Naive B cell (primary cell): ENCODE results near the gene SPARC. TPM values are rescaled to one million over a fixed set of nuclear protein-coding genes. Genes with fewer than 3 reads are reported as not detected.

ENCODE experiments used
- ATAC-seq, 2 donors: fragments of 150-1000 bp; cut with Tn5 transposase; 2 replicates each; pipeline ENCODE4 v1.10.0; 2021; ENCODE audit warnings: low read depth in 2 of 2, mild to moderate bottlenecking in 2 of 2, moderate library complexity in 2 of 2
- DNase-seq: peaks from one replicate; pipeline ENCODE4 v3.0.0; 2022
- H3K27ac Mint-ChIP-seq, 6 donors: one replicate each; pipeline ENCODE4 v1.8.0; 2020 to 2022; ENCODE audit warnings: mild to moderate bottlenecking in 6 of 6, mixed read lengths in 6 of 6, moderate library complexity in 5 of 6, inconsistent platforms in 2 of 6
- H3K27me3 Mint-ChIP-seq, 3 donors: one replicate each; pipeline ENCODE4 v1.8.0; 2021 to 2022; ENCODE audit warnings: mixed read lengths in 3 of 3, mild to moderate bottlenecking in 1 of 3
- H3K36me3 Mint-ChIP-seq, 2 donors: one replicate each; pipeline ENCODE4 v1.8.0; 2020 to 2022; ENCODE audit warnings: mixed read lengths in 2 of 2, inconsistent platforms in 1 of 2, mild to moderate bottlenecking in 1 of 2
- H3K4me1 Mint-ChIP-seq, 3 donors: one replicate each; pipeline ENCODE4 v1.8.0; 2020 to 2022; ENCODE audit warnings: mixed read lengths in 3 of 3, inconsistent platforms in 1 of 3, mild to moderate bottlenecking in 1 of 3, moderate library complexity in 1 of 3
- H3K4me3 Mint-ChIP-seq, 8 donors: one replicate each; pipeline ENCODE4 v1.8.0; 2020 to 2022; ENCODE audit warnings: mild to moderate bottlenecking in 8 of 8, mixed read lengths in 8 of 8, moderate library complexity in 8 of 8, inconsistent platforms in 2 of 8
- H3K9me3 Mint-ChIP-seq, 7 donors: one replicate each; pipeline ENCODE4 v1.8.0; 2020 to 2022; ENCODE audit warnings: mixed read lengths in 7 of 7, mild to moderate bottlenecking in 5 of 7, inconsistent platforms in 2 of 7, moderate library complexity in 1 of 7
- polyA plus RNA-seq, 6 donors: library from polyadenylated mRNA; unstranded; fragments of 300-500 nt; fragmentation: Illumina TruSeq; gene quantifications; one replicate each; pipeline ENCODE4 v1.2.3, GENCODE V29; 2021; ENCODE audit warnings: low read depth in 6 of 6

SPARC gene
- polyA plus RNA-seq, 6 donors from 2014 or later: 9.6 to 30.7 (median 24.7) TPM

GRCh38 chr5:151632941-151633340 is 53.8 kb downstream of the SPARC start:
- Mint-ChIP-seq H3K4me1 (no peaks in the 10 kb centered on the region), H3K27me3 (peaks cover 10 to 54% (median 37%) of the 10 kb centered on the region in 3 donors), H3K4me3 (no peak overlapping the region), H3K9me3 (peaks cover 0 to 2% (median 0%) of the 10 kb centered on the region in 7 donors), H3K36me3 (peaks cover 0 to 5% of the 10 kb centered on the region in 2 donors), H3K27ac (no peak overlapping the region)
- no peak for DNase-seq
- ATAC-seq: no peak

GRCh38 chr5:151632524-151632923 is 54.2 kb downstream of the SPARC start:
- no peak for ATAC-seq
- peaks cover 10 to 58% (median 37%) of the 10 kb centered on the region in 3 donors for H3K27me3 Mint-ChIP-seq
- peaks cover 0 to 2% (median 0%) of the 10 kb centered on the region in 7 donors for H3K9me3 Mint-ChIP-seq
- no peak for DNase-seq
- H3K4me3 Mint-ChIP-seq: peak overlapping the region in 1 of 8 donors; percentile 22
- H3K36me3 Mint-ChIP-seq: peaks cover 0 to 5% of the 10 kb centered on the region in 2 donors
- no peak overlapping the region for H3K27ac Mint-ChIP-seq
- H3K4me1 Mint-ChIP-seq: no peaks in the 10 kb centered on the region

GRCh38 chr5:151631941-151632340 is 54.8 kb downstream of the SPARC start:
- DNase-seq (no peak), ATAC-seq (no peak)
- peaks cover 0 to 2% (median 0%) of the 10 kb centered on the region in 7 donors for H3K9me3 Mint-ChIP-seq
- peaks cover 0 to 5% of the 10 kb centered on the region in 2 donors for H3K36me3 Mint-ChIP-seq
- H3K27ac Mint-ChIP-seq: no peak overlapping the region
- H3K4me3 Mint-ChIP-seq: peak overlapping the region in 1 of 8 donors; percentile 22
- H3K4me1 Mint-ChIP-seq: no peaks in the 10 kb centered on the region
- peaks cover 10 to 63% (median 37%) of the 10 kb centered on the region in 3 donors for H3K27me3 Mint-ChIP-seq

DNA sequence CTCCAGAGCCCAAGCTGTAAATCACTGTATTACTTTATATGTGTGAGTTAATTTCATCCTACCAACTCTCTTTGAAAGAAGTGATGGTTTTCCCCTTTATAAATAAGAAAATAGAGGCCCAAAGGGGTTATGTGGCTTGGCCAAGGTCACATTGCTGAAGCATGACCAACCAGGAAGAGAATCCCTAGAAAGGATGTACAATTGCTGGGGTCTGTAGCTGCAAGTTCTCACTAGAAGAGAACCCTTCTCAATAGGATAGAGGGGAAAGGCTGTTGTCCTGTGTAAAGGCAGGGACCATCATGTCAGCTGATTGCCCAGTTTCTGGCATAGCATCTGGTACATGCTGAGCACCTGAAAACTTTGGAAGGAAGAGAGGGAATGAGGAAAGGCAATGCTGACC is 56.6 kb downstream of the SPARC start:
- Mint-ChIP-seq H3K27me3 (peaks cover 7 to 46% (median 22%) of the 10 kb centered on the region in 3 donors), H3K27ac (peak overlapping the region in 1 of 6 donors; percentile 10), H3K4me1 (no peaks in the 10 kb centered on the region), H3K36me3 (peaks cover 0 to 5% of the 10 kb centered on the region in 2 donors), H3K4me3 (no peak overlapping the region), H3K9me3 (peaks cover 0 to 2% (median 0%) of the 10 kb centered on the region in 7 donors)
- no peak for ATAC-seq
- DNase-seq: no peak

GRCh38 chr5:151628112-151628823 is 58.4 kb downstream of the SPARC start:
- peaks cover 0 to 1% (median 0%) of the 10 kb centered on the region in 7 donors for H3K9me3 Mint-ChIP-seq
- no peak overlapping the region for H3K4me3 Mint-ChIP-seq
- H3K4me1 Mint-ChIP-seq: no peaks in the 10 kb centered on the region
- ATAC-seq (no peak), DNase-seq (no peak)
- peaks cover under 1 to 39% (median 24%) of the 10 kb centered on the region in 3 donors for H3K27me3 Mint-ChIP-seq
- H3K36me3 Mint-ChIP-seq: peaks cover 0 to 5% of the 10 kb centered on the region in 2 donors
- H3K27ac Mint-ChIP-seq: no peak overlapping the region

GRCh38 chr5:151627650-151628049 is 59.1 kb downstream of the SPARC start:
- no peak overlapping the region for H3K27ac Mint-ChIP-seq
- DNase-seq: no peak
- no peaks in the 10 kb centered on the region for H3K4me1 Mint-ChIP-seq
- H3K9me3 Mint-ChIP-seq: peaks cover 0 to 1% (median 0%) of the 10 kb centered on the region in 7 donors
- no peak overlapping the region for H3K4me3 Mint-ChIP-seq
- ATAC-seq: no peak
- H3K27me3 Mint-ChIP-seq: peaks cover 0 to 34% (median 26%) of the 10 kb centered on the region in 3 donors
- H3K36me3 Mint-ChIP-seq: peaks cover 0 to 5% of the 10 kb centered on the region in 2 donors

GRCh38 chr5:151625285-151625684 is 61.4 kb downstream of the SPARC start:
- no peaks in the 10 kb centered on the region for H3K4me1 Mint-ChIP-seq
- ATAC-seq: no peak
- DNase-seq: no peak
- no peak overlapping the region for H3K4me3 Mint-ChIP-seq
- no peaks in the 10 kb centered on the region for H3K9me3 Mint-ChIP-seq
- H3K27me3 Mint-ChIP-seq: peaks cover 18 to 43% (median 30%) of the 10 kb centered on the region in 3 donors
- no peak overlapping the region for H3K27ac Mint-ChIP-seq
- H3K36me3 Mint-ChIP-seq: no peaks in the 10 kb centered on the region

GRCh38 chr5:151624476-151624875 is 62.2 kb downstream of the SPARC start:
- H3K9me3 Mint-ChIP-seq: no peaks in the 10 kb centered on the region

DNA sequence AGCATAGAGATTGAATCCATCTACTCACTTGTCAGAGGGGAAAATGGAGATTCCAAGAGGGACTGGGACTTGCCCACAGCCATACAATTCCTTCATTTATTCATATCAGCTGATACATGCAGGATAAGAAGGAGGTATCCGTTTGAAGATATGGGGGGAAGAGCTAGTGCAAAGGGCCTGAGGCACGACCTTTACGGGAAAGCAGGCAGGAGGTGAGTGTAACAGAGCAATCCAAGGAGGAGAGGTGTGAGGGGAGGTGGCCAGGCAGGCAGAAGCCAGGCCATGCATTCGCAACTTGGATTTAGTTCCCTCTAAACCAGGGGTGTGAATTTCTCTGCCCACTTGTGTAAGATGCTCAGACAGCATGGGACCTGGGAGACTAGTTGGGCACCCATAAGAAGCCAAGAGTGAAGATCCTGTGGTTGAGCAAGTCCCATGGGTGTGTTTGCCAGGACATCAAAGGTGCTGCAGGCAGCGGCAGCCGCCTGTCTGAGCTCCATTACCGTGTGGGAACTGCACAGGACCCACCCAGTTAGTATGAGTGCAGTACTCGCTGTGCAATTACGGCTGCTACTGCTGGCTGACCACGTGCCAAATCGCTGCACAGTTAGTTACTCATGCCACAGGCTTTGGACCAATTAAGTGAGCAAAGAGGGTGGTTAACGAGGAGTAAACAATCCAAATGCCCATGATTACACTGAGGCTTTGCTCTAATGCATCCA is 64.2 kb downstream of the SPARC start:
- DNase-seq: no peak
- H3K36me3 Mint-ChIP-seq: no peaks in the 10 kb centered on the region
- peaks cover 0 to 4% (median 0%) of the 10 kb centered on the region in 7 donors for H3K9me3 Mint-ChIP-seq
- no peak overlapping the region for H3K4me3 Mint-ChIP-seq
- ATAC-seq: no peak
- no peaks in the 10 kb centered on the region for H3K4me1 Mint-ChIP-seq
- H3K27me3 Mint-ChIP-seq: peaks cover 23 to 26% (median 25%) of the 10 kb centered on the region in 3 donors
- no peak overlapping the region for H3K27ac Mint-ChIP-seq

More at GRCh38 chr5:151624476-151624875, 62.2 kb downstream of the SPARC start:
- Mint-ChIP-seq H3K27me3 (peaks cover 21 to 35% (median 26%) of the 10 kb centered on the region in 3 donors), H3K27ac (no peak overlapping the region), H3K4me1 (no peaks in the 10 kb centered on the region), H3K36me3 (no peaks in the 10 kb centered on the region), H3K4me3 (peak overlapping the region in 1 of 8 donors; percentile 41)
- ATAC-seq (no peak), DNase-seq (no peak)

DNA sequence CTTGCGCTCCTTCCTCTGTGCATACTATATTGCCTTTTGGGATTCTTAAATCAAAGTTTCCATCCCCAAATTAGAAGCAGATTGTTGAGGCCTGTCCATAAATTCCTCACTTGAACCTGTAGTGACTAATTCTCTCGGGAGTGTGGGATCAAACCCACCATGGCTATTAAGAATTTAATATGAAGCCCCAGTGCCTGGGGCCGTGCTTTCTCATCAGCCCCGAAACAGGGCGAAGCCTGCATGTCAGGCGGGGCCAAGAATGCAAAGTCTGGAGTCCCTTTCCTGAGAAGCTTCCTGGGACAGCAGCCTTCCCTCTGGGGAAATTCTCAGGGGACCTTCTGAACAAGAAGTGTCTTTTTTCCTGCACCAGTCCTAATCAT is 66.3 kb downstream of the SPARC start:
- no peak for ATAC-seq
- no peak for DNase-seq
- H3K27me3 Mint-ChIP-seq: peaks cover 35 to 38% (median 37%) of the 10 kb centered on the region in 3 donors
- no peak overlapping the region for H3K4me3 Mint-ChIP-seq
- no peaks in the 10 kb centered on the region for H3K36me3 Mint-ChIP-seq
- H3K9me3 Mint-ChIP-seq: peaks cover 0 to 4% (median 0%) of the 10 kb centered on the region in 7 donors
- no peaks in the 10 kb centered on the region for H3K4me1 Mint-ChIP-seq
- H3K27ac Mint-ChIP-seq: no peak overlapping the region

- peaks cover 0 to 4% (median 0%) of the 10 kb centered on the region in 7 donors for H3K9me3 Mint-ChIP-seq
- H3K27ac Mint-ChIP-seq: no peak overlapping the region
- ATAC-seq (no peak), DNase-seq (no peak)
- H3K36me3 Mint-ChIP-seq: no peaks in the 10 kb centered on the region
- peaks cover 35 to 43% (median 42%) of the 10 kb centered on the region in 3 donors for H3K27me3 Mint-ChIP-seq
- no peaks in the 10 kb centered on the region for H3K4me1 Mint-ChIP-seq
- no peak overlapping the region for H3K4me3 Mint-ChIP-seq
These were observed 66.8 kb downstream of the SPARC start for GRCh38 chr5:151619812-151620460.

DNA sequence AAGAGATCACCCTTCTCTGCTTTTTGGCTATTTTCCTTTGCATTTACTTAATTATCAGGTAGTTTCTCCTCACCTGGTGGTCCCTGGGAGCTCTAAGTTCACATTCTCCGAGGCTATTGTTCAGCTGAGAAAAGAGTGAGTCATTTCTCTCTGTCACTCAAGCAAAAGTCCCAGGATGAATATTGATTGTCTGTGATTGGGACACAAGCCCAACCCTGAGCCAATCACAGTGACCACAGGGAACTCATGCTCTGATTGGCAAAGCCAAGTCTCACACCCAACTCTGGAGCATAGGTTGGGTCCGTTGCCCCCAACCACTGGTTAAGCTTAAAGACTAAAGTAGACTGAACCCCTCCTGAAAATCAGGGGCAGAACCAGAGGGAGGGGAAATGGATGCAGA is 67.8 kb downstream of the SPARC start:
- DNase-seq (no peak), ATAC-seq (no peak)
- Mint-ChIP-seq H3K36me3 (no peaks in the 10 kb centered on the region), H3K27ac (no peak overlapping the region), H3K27me3 (peaks cover 30 to 45% (median 43%) of the 10 kb centered on the region in 3 donors), H3K4me1 (no peaks in the 10 kb centered on the region), H3K4me3 (no peak overlapping the region), H3K9me3 (peaks cover 0 to 4% (median 0%) of the 10 kb centered on the region in 7 donors)
